ENCODE results near the gene ZNF410. TPM values are rescaled to one million over a fixed set of nuclear protein-coding genes. Genes with fewer than 3 reads are reported as not detected.
A peak's percentile ranks its signal among the peaks of the same experiment; 100 is the strongest.
"Not testable (repeated sequence)": the region's sequence is repeated elsewhere in the genome, so short reads cannot be mapped to it uniquely, and the experiment has no call there.

The ZNF410 gene
- total RNA-seq, 3 donors from 2014 or later (not counting 1 experiment from before 2014, with no cell fraction given): 111 to 118 (median 113) TPM

- ATAC-seq: no peak
- Histone ChIP-seq H3K4me3 (ENCODE audit: low read length) (no peak overlapping the region), H3K27ac (ENCODE audit: low read length) (no peak overlapping the region), H3K9me3 (ENCODE audit: control insufficient read depth, insufficient read depth, low read length) (peaks cover 2% of the 10 kb centered on the region), H3K4me1 (ENCODE audit: control insufficient read depth, insufficient read depth, low read length) (no peaks in the 10 kb centered on the region), H3K36me3 (ENCODE audit: control insufficient read depth, insufficient read depth, low read length) (peaks cover 43% of the 10 kb centered on the region), H3K27me3 (ENCODE audit: control insufficient read depth, insufficient read depth, low read length) (no peaks in the 10 kb centered on the region)
- no peak for TF ChIP-seq CTCF (IDR thresholded peaks at IDR 0.05)
- Mint-ChIP-seq H3K36me3 (peaks cover 26% of the 10 kb centered on the region), H3K27ac (peak overlapping the region; percentile 6 to 73), H3K9me3 (no peaks in the 10 kb centered on the region), H3K4me1 (peaks cover under 1 to 13% of the 10 kb centered on the region in 2 donors), H3K4me3 (no peak overlapping the region), H3K27me3 (ENCODE audit: low read depth in 2 of 2) (no peaks in the 10 kb centered on the region)
- WGBS (ENCODE audit: insufficient coverage): over 99% methylated on average over 6 of the region's 6 CpGs
- no peak for DNase-seq
- intact Hi-C loops (cut with micrococcal nuclease): no loop called here
These were observed 29.7 kb downstream of the ZNF410 start for GRCh38 chr14:73916324-73916723.

- peaks cover 5 to 11% of the 10 kb centered on the region in 2 donors for H3K4me1 Mint-ChIP-seq
- H3K4me1 ChIP-seq (ENCODE audit: control insufficient read depth, insufficient read depth, low read length); H3K27me3 Mint-ChIP-seq (ENCODE audit: low read depth in 2 of 2); H3K27ac Mint-ChIP-seq; H3K36me3 Mint-ChIP-seq; intact Hi-C loops (cut with micrococcal nuclease); H3K4me3 Mint-ChIP-seq; ATAC-seq; H3K27ac ChIP-seq (ENCODE audit: low read length); DNase-seq; H3K4me3 ChIP-seq (ENCODE audit: low read length); H3K9me3 Mint-ChIP-seq; H3K9me3 ChIP-seq (ENCODE audit: control insufficient read depth, insufficient read depth, low read length); H3K27me3 ChIP-seq (ENCODE audit: control insufficient read depth, insufficient read depth, low read length): not testable (repeated sequence)
- WGBS (ENCODE audit: insufficient coverage): 94% methylated on average over 2 of the region's 2 CpGs
- peaks cover 50% of the 10 kb centered on the region for H3K36me3 ChIP-seq (ENCODE audit: control insufficient read depth, insufficient read depth, low read length)
These were observed 32.8 kb downstream of the ZNF410 start for GRCh38 chr14:73919457-73919856.

GRCh38 chr14:73924337-73924736 is 37.7 kb downstream of the ZNF410 start:
- Mint-ChIP-seq H3K36me3 (peaks cover 8% of the 10 kb centered on the region), H3K9me3 (no peaks in the 10 kb centered on the region), H3K4me1 (peaks cover 9 to 11% of the 10 kb centered on the region in 2 donors), H3K27ac (no peak overlapping the region), H3K4me3 (no peak overlapping the region), H3K27me3 (ENCODE audit: low read depth in 2 of 2) (no peaks in the 10 kb centered on the region)
- DNase-seq (no peak), ATAC-seq (no peak)
- Histone ChIP-seq H3K4me1 (ENCODE audit: control insufficient read depth, insufficient read depth, low read length) (no peaks in the 10 kb centered on the region), H3K9me3 (ENCODE audit: control insufficient read depth, insufficient read depth, low read length) (no peaks in the 10 kb centered on the region), H3K27me3 (ENCODE audit: control insufficient read depth, insufficient read depth, low read length) (no peaks in the 10 kb centered on the region), H3K27ac (ENCODE audit: low read length) (no peak overlapping the region), H3K4me3 (ENCODE audit: low read length) (no peak overlapping the region), H3K36me3 (ENCODE audit: control insufficient read depth, insufficient read depth, low read length) (peaks cover 67% of the 10 kb centered on the region)
- TF ChIP-seq CTCF (IDR thresholded peaks at IDR 0.05): no peak
- intact Hi-C loops (cut with micrococcal nuclease): no loop called here
- 99% methylated on average over 4 of the region's 5 CpGs for WGBS (ENCODE audit: insufficient coverage)

GRCh38 chr14:73935666-73936065 is 49.0 kb downstream of the ZNF410 start:
- H3K27ac ChIP-seq (ENCODE audit: low read length): no peak overlapping the region
- Mint-ChIP-seq H3K4me1 (no peaks in the 10 kb centered on the region), H3K27me3 (ENCODE audit: low read depth in 2 of 2) (no peaks in the 10 kb centered on the region), H3K9me3 (no peaks in the 10 kb centered on the region), H3K36me3 (no peaks in the 10 kb centered on the region), H3K4me3 (no peak overlapping the region), H3K27ac (no peak overlapping the region)
- TF ChIP-seq CTCF (IDR thresholded peaks at IDR 0.05): no peak
- H3K9me3 ChIP-seq (ENCODE audit: control insufficient read depth, insufficient read depth, low read length): no peaks in the 10 kb centered on the region
- intact Hi-C loops (cut with micrococcal nuclease): no loop called here
- DNase-seq: peak in 1 of 2 donors; percentile 18
- no peaks in the 10 kb centered on the region for H3K27me3 ChIP-seq (ENCODE audit: control insufficient read depth, insufficient read depth, low read length)
- WGBS (ENCODE audit: insufficient coverage): 93% methylated on average over 1 of the region's 2 CpGs
- no peak for ATAC-seq
- no peaks in the 10 kb centered on the region for H3K4me1 ChIP-seq (ENCODE audit: control insufficient read depth, insufficient read depth, low read length)
- H3K36me3 ChIP-seq (ENCODE audit: control insufficient read depth, insufficient read depth, low read length): peaks cover 43% of the 10 kb centered on the region
- H3K4me3 ChIP-seq (ENCODE audit: low read length): no peak overlapping the region

Data from natural killer cell (primary cell).